DND-41 (cell line): ENCODE results near the gene POC1B.
A peak's percentile ranks its signal among the peaks of the same experiment; 100 is the strongest.

Experiments
- ATAC-seq: fragments of 200-7000 bp; cut with Tn5 transposase; 3 replicates; pipeline ENCODE4 v1.9.1; 2021; ENCODE audit warnings: low read depth; ENCODE audit not compliant: insufficient read depth
- DNase-seq: peaks from one replicate; pipeline ENCODE4 v3.0.0-alpha.2; 2020
- H2AFZ ChIP-seq: 2 replicates; pipeline ENCODE4 v1.6.0; 2012; ENCODE audit warnings: low read depth, low read length
- H3K27ac ChIP-seq: 2 replicates; pipeline ENCODE4 v1.5.1; 2012; ENCODE audit warnings: low read length, inconsistent platforms
- H3K27me3 ChIP-seq: fragments of 200-600 bp; sonication (generic); 2 replicates; pipeline ENCODE4 v1.6.0; 2012; ENCODE audit warnings: low read length, mild to moderate bottlenecking, inconsistent platforms; ENCODE audit not compliant: insufficient read depth, poor library complexity
- H3K36me3 ChIP-seq: 2 replicates; pipeline ENCODE4 v1.5.1; 2012; ENCODE audit warnings: low read length, inconsistent platforms; ENCODE audit not compliant: insufficient read depth
- H3K4me1 ChIP-seq: 2 replicates; pipeline ENCODE4 v1.5.1; 2012; ENCODE audit warnings: mild to moderate bottlenecking, low read length; ENCODE audit not compliant: insufficient read depth
- H3K4me2 ChIP-seq: 2 replicates; pipeline ENCODE4 v1.6.0; 2012; ENCODE audit warnings: mild to moderate bottlenecking, moderate library complexity, low read length, inconsistent platforms; ENCODE audit not compliant: insufficient read depth
- H3K4me3 ChIP-seq, 2 experiments: fragments of 200-600 bp in 1 of 2; shearing (Covaris generic) in 1 of 2; 2 replicates each; pipeline ENCODE4 v1.5.1; 2012 to 2016; ENCODE audit warnings: inconsistent platforms in 2 of 2, low read length in 2 of 2, mild to moderate bottlenecking in 2 of 2, low read depth in 1 of 2, moderate library complexity in 1 of 2
- H3K79me2 ChIP-seq: 2 replicates; pipeline ENCODE4 v1.6.0; 2012; ENCODE audit warnings: low read length, inconsistent platforms; ENCODE audit not compliant: insufficient read depth
- H3K9ac ChIP-seq: 2 replicates; pipeline ENCODE4 v1.6.0; 2012; ENCODE audit warnings: low read depth, mild to moderate bottlenecking, inconsistent platforms, low read length, moderate library complexity
- H3K9me3 ChIP-seq: 2 replicates; pipeline ENCODE4 v1.5.1; 2012; ENCODE audit warnings: low read length, moderate library complexity, mild to moderate bottlenecking, inconsistent platforms; ENCODE audit not compliant: insufficient read depth, severe bottlenecking
- H4K20me1 ChIP-seq: 2 replicates; pipeline ENCODE4 v1.6.0; 2012; ENCODE audit warnings: low read length; ENCODE audit not compliant: insufficient read depth
- EZH2 ChIP-seq: IDR thresholded peaks from 3 replicates; pipeline ENCODE4 v1.6.1; 2012; ENCODE audit warnings: borderline replicate concordance, low read depth, mild to moderate bottlenecking, moderate library complexity, low read length, inconsistent platforms; ENCODE audit not compliant: severe bottlenecking
- TF ChIP-seq, protein P1 (sequence below): IDR thresholded peaks from 2 replicates; pipeline ENCODE4 v1.5.1; 2012; ENCODE audit warnings: borderline replicate concordance, low read length, moderate library complexity, mild to moderate bottlenecking; ENCODE audit not compliant: poor library complexity, severe bottlenecking; ENCODE audit errors: extremely low read depth

POC1B gene

DNA sequence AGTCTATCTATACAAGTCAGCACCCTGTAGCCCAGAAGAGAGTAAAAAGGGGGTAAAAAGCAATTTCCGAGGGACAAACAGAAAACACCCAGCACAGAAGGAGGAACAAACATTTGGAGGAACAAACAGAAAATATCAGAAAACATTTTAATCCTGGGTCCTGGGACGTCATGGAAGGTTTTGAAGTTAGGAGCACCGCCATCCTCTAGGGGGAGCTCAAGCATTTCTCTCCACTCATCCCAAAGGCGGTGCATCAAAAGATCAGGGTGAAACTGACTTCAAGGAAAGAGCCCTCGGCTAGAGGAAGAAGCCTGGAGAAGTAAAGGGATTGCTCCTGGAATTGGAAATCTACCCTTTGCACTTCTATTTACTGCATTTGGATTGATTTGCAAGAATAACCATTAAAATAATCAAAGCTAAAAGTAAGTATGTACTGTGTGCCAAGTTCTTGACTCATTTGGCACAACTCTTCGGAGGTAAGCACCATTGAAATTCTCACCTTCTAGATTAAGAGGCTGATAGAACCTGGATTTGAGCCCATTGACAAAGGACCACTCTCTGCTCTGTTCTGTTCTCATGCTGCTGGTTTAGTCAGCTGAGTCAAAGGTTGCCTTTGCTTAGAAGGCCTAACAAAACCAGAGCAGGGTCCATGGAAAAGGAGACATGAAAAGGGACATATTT lies 17.2 kb upstream of the POC1B start:
- no peak overlapping the region for H3K4me2 ChIP-seq
- peak; percentile 94 for ATAC-seq
- H3K27ac ChIP-seq: no peak overlapping the region
- H3K27me3 ChIP-seq: no peaks in the 10 kb centered on the region
- no peak overlapping the region for H3K4me3 ChIP-seq
- no peaks in the 10 kb centered on the region for H3K4me1 ChIP-seq
- DNase-seq: peak; percentile 72
- no peak overlapping the region for H2AFZ ChIP-seq
- TF ChIP-seq, protein P1, sequence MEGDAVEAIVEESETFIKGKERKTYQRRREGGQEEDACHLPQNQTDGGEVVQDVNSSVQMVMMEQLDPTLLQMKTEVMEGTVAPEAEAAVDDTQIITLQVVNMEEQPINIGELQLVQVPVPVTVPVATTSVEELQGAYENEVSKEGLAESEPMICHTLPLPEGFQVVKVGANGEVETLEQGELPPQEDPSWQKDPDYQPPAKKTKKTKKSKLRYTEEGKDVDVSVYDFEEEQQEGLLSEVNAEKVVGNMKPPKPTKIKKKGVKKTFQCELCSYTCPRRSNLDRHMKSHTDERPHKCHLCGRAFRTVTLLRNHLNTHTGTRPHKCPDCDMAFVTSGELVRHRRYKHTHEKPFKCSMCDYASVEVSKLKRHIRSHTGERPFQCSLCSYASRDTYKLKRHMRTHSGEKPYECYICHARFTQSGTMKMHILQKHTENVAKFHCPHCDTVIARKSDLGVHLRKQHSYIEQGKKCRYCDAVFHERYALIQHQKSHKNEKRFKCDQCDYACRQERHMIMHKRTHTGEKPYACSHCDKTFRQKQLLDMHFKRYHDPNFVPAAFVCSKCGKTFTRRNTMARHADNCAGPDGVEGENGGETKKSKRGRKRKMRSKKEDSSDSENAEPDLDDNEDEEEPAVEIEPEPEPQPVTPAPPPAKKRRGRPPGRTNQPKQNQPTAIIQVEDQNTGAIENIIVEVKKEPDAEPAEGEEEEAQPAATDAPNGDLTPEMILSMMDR: peak; percentile 92
- no peak for TF ChIP-seq EZH2
- no peaks in the 10 kb centered on the region for H3K9me3 ChIP-seq
- no peak overlapping the region for H3K9ac ChIP-seq
- no peaks in the 10 kb centered on the region for H4K20me1 ChIP-seq
- H3K36me3 ChIP-seq: no peaks in the 10 kb centered on the region
- no peaks in the 10 kb centered on the region for H3K79me2 ChIP-seq

DNA sequence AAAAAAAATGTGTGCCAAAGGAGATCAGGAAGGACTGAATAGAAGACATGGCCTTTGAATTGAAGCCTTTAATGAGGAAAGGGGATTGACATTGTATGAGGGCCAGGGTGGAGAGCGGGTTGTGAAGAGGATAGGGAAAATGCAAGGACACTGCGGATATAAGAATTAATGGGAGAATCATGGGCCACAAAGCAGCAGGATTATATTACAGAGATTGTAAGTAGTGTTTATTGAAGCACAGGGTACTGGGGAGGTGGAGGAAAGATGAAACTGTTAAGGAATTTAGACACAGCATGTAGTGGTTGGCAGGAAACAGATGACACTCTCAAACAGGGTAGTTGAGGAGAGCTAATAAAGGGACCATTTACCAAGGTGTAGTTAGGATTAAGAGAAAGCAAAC lies 16.4 kb upstream of the POC1B start:
- no peak overlapping the region for H2AFZ ChIP-seq
- no peak for ATAC-seq
- H3K27ac ChIP-seq: no peak overlapping the region
- TF ChIP-seq EZH2: no peak
- TF ChIP-seq, protein P1: no peak
- no peaks in the 10 kb centered on the region for H3K9me3 ChIP-seq
- H3K36me3 ChIP-seq: no peaks in the 10 kb centered on the region
- H3K4me1 ChIP-seq: no peaks in the 10 kb centered on the region
- DNase-seq: no peak
- H3K4me3 ChIP-seq: no peak overlapping the region
- no peak overlapping the region for H3K9ac ChIP-seq
- no peaks in the 10 kb centered on the region for H3K79me2 ChIP-seq
- no peak overlapping the region for H3K4me2 ChIP-seq
- no peaks in the 10 kb centered on the region for H3K27me3 ChIP-seq
- no peaks in the 10 kb centered on the region for H4K20me1 ChIP-seq

DNA sequence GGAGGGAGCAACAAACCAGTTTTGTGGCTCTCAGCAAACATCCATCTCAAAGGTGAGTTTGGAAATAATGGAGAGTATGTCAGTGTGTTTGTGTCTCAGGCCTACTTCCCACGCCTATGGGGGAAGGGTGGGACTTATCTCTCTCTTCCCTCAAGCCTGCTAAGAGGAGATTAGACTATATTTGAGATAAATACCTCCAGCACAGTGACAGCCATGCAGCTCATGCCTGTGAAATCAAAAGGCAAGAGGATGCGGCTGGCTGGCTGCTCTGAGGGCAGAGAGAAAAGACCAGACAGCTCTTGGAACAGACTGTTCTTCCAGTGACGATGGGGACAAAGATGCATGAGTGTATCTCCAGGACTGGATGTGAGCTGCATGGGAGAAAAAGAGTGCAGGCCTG lies 14.7 kb upstream of the POC1B start:
- Histone ChIP-seq H3K4me1 (no peaks in the 10 kb centered on the region), H3K27me3 (no peaks in the 10 kb centered on the region), H3K27ac (no peak overlapping the region), H3K4me3 (no peak overlapping the region), H3K9me3 (no peaks in the 10 kb centered on the region), H4K20me1 (no peaks in the 10 kb centered on the region), H3K36me3 (no peaks in the 10 kb centered on the region), H2AFZ (no peak overlapping the region), H3K4me2 (no peak overlapping the region), H3K9ac (no peak overlapping the region), H3K79me2 (no peaks in the 10 kb centered on the region)
- no peak for ATAC-seq
- no peak for DNase-seq
- TF ChIP-seq, protein P1: no peak
- no peak for TF ChIP-seq EZH2
